ENCODE results near the gene STARD9. TPM values are rescaled to one million over a fixed set of nuclear protein-coding genes. Genes with fewer than 3 reads are reported as not detected.
"Not testable (repeated sequence)": the region's sequence is repeated elsewhere in the genome, so short reads cannot be mapped to it uniquely, and the experiment has no call there.

Gene STARD9
- total RNA-seq, 1 experiment from 2014 or later, result 0.92 TPM

GRCh38 chr15:42593143-42593542 lies 17.7 kb downstream of the STARD9 start:
- Mint-ChIP-seq H3K4me3 (ENCODE audit: low read depth, unreplicated experiment) (no peak overlapping the region), H3K4me1 (ENCODE audit: low read depth, unreplicated experiment) (no peaks in the 10 kb centered on the region), H3K27me3 (ENCODE audit: unreplicated experiment) (no peaks in the 10 kb centered on the region), H3K36me3 (ENCODE audit: insufficient read depth, unreplicated experiment) (no peaks in the 10 kb centered on the region), H3K27ac (ENCODE audit: unreplicated experiment) (no peak overlapping the region), H3K9me3 (ENCODE audit: low read depth, unreplicated experiment) (no peaks in the 10 kb centered on the region)
- TF ChIP-seq, protein P1, sequence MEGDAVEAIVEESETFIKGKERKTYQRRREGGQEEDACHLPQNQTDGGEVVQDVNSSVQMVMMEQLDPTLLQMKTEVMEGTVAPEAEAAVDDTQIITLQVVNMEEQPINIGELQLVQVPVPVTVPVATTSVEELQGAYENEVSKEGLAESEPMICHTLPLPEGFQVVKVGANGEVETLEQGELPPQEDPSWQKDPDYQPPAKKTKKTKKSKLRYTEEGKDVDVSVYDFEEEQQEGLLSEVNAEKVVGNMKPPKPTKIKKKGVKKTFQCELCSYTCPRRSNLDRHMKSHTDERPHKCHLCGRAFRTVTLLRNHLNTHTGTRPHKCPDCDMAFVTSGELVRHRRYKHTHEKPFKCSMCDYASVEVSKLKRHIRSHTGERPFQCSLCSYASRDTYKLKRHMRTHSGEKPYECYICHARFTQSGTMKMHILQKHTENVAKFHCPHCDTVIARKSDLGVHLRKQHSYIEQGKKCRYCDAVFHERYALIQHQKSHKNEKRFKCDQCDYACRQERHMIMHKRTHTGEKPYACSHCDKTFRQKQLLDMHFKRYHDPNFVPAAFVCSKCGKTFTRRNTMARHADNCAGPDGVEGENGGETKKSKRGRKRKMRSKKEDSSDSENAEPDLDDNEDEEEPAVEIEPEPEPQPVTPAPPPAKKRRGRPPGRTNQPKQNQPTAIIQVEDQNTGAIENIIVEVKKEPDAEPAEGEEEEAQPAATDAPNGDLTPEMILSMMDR (IDR thresholded peaks at IDR 0.05; ENCODE audit: unreplicated experiment), result no peak
- no TSS peak for BruUV-seq (replicated peaks)
- CTCF ChIA-PET, result no interaction called here
- intact Hi-C loops (cut with micrococcal nuclease; ENCODE audit: unreplicated experiment), result no loop called here
- DNase-seq, result no peak

- intact Hi-C loops (cut with micrococcal nuclease; ENCODE audit: unreplicated experiment), result no loop called here
- no TSS peak for BruUV-seq (replicated peaks)
- no peaks in the 10 kb centered on the region for H3K27me3 Mint-ChIP-seq (ENCODE audit: unreplicated experiment)
- CTCF ChIA-PET, result no interaction called here
- no peak for DNase-seq
- H3K36me3 Mint-ChIP-seq (ENCODE audit: insufficient read depth, unreplicated experiment), result no peaks in the 10 kb centered on the region
- TF ChIP-seq, protein P1 (IDR thresholded peaks at IDR 0.05; ENCODE audit: unreplicated experiment), result no peak
- no peaks in the 10 kb centered on the region for H3K9me3 Mint-ChIP-seq (ENCODE audit: low read depth, unreplicated experiment)
- H3K27ac Mint-ChIP-seq (ENCODE audit: unreplicated experiment), result no peak overlapping the region
- H3K4me1 Mint-ChIP-seq (ENCODE audit: low read depth, unreplicated experiment), result no peaks in the 10 kb centered on the region
- no peak overlapping the region for H3K4me3 Mint-ChIP-seq (ENCODE audit: low read depth, unreplicated experiment)
Measured at GRCh38 chr15:42594095-42594494, 18.7 kb downstream of the STARD9 start.

- intact Hi-C loops (cut with micrococcal nuclease; ENCODE audit: unreplicated experiment), result no loop called here
- H3K36me3 Mint-ChIP-seq (ENCODE audit: insufficient read depth, unreplicated experiment), result no peaks in the 10 kb centered on the region
- H3K4me1 Mint-ChIP-seq (ENCODE audit: low read depth, unreplicated experiment), result no peaks in the 10 kb centered on the region
- no TSS peak for BruUV-seq (replicated peaks)
- no peak for DNase-seq
- TF ChIP-seq, protein P1 (IDR thresholded peaks at IDR 0.05; ENCODE audit: unreplicated experiment), result no peak
- no peaks in the 10 kb centered on the region for H3K27me3 Mint-ChIP-seq (ENCODE audit: unreplicated experiment)
- no peak overlapping the region for H3K27ac Mint-ChIP-seq (ENCODE audit: unreplicated experiment)
- H3K9me3 Mint-ChIP-seq (ENCODE audit: low read depth, unreplicated experiment), result no peaks in the 10 kb centered on the region
- no peak overlapping the region for H3K4me3 Mint-ChIP-seq (ENCODE audit: low read depth, unreplicated experiment)
- CTCF ChIA-PET, result no interaction called here
Measured at GRCh38 chr15:42595626-42596240, 20.3 kb downstream of the STARD9 start.

GRCh38 chr15:42601316-42601715 lies 25.9 kb downstream of the STARD9 start:
- DNase-seq; intact Hi-C loops (cut with micrococcal nuclease; ENCODE audit: unreplicated experiment); H3K4me3 Mint-ChIP-seq (ENCODE audit: low read depth, unreplicated experiment); CTCF ChIA-PET; H3K9me3 Mint-ChIP-seq (ENCODE audit: low read depth, unreplicated experiment); H3K36me3 Mint-ChIP-seq (ENCODE audit: insufficient read depth, unreplicated experiment); H3K27me3 Mint-ChIP-seq (ENCODE audit: unreplicated experiment); BruUV-seq (replicated peaks); H3K27ac Mint-ChIP-seq (ENCODE audit: unreplicated experiment); H3K4me1 Mint-ChIP-seq (ENCODE audit: low read depth, unreplicated experiment): not testable (repeated sequence)

GRCh38 chr15:42602501-42602900 lies 27.1 kb downstream of the STARD9 start:
- no TSS peak for BruUV-seq (replicated peaks)
- H3K9me3 Mint-ChIP-seq (ENCODE audit: low read depth, unreplicated experiment), result peaks cover 2% of the 10 kb centered on the region
- H3K27me3 Mint-ChIP-seq (ENCODE audit: unreplicated experiment), result no peaks in the 10 kb centered on the region
- H3K4me3 Mint-ChIP-seq (ENCODE audit: low read depth, unreplicated experiment), result no peak overlapping the region
- H3K27ac Mint-ChIP-seq (ENCODE audit: unreplicated experiment), result no peak overlapping the region
- H3K36me3 Mint-ChIP-seq (ENCODE audit: insufficient read depth, unreplicated experiment), result no peaks in the 10 kb centered on the region
- TF ChIP-seq, protein P1 (IDR thresholded peaks at IDR 0.05; ENCODE audit: unreplicated experiment), result no peak
- CTCF ChIA-PET, result no interaction called here
- intact Hi-C loops (cut with micrococcal nuclease; ENCODE audit: unreplicated experiment), result no loop called here
- H3K4me1 Mint-ChIP-seq (ENCODE audit: low read depth, unreplicated experiment), result no peaks in the 10 kb centered on the region
- DNase-seq, result no peak

All from Calu3 (cell line).